Neuronal stem cell (in vitro differentiated cells): ENCODE results near the gene TOB2. TPM values are rescaled to one million over a fixed set of nuclear protein-coding genes. Genes with fewer than 3 reads are reported as not detected.

Experiments
- DNase-seq: peaks from one replicate; pipeline ENCODE4 v3.0.0-alpha.2; 2013; ENCODE audit warnings: low spot score
- H2AFZ ChIP-seq: one replicate; pipeline ENCODE4 v1.6.1; 2013; ENCODE audit warnings: mild to moderate bottlenecking, low read length, inconsistent platforms
- H2AK5ac ChIP-seq: 2 replicates; pipeline ENCODE4 v1.6.1; 2013; ENCODE audit warnings: low read depth, mild to moderate bottlenecking, inconsistent platforms, low read length, moderate library complexity, mixed read lengths
- H2BK120ac ChIP-seq: 2 replicates; pipeline ENCODE4 v1.6.1; 2013; ENCODE audit warnings: low read depth, mild to moderate bottlenecking, inconsistent platforms, low read length, moderate library complexity, mixed read lengths
- H2BK12ac ChIP-seq: one replicate; pipeline ENCODE4 v1.6.1; 2013; ENCODE audit warnings: low read length, inconsistent platforms
- H2BK15ac ChIP-seq: 2 replicates; pipeline ENCODE4 v1.6.1; 2013; ENCODE audit warnings: mild to moderate bottlenecking, low read length, inconsistent platforms, mixed read lengths
- H2BK5ac ChIP-seq: one replicate; pipeline ENCODE4 v1.6.1; 2013; ENCODE audit warnings: inconsistent platforms, mild to moderate bottlenecking, low read length, moderate library complexity
- H3K14ac ChIP-seq: one replicate; pipeline ENCODE4 v1.6.1; 2013; ENCODE audit warnings: low read length, inconsistent platforms
- H3K18ac ChIP-seq: 2 replicates; pipeline ENCODE4 v1.6.1; 2013; ENCODE audit warnings: low read length, inconsistent platforms
- H3K23ac ChIP-seq: 2 replicates; pipeline ENCODE4 v1.6.1; 2013; ENCODE audit warnings: low read depth, mild to moderate bottlenecking, mixed read lengths, low read length, inconsistent platforms; ENCODE audit not compliant: poor library complexity
- H3K27ac ChIP-seq: replicated peaks from 3 replicates; pipeline ENCODE4 v1.5.1; 2013; ENCODE audit warnings: low read length, inconsistent platforms
- H3K27me3 ChIP-seq, 3 experiments: 2 replicates each; pipeline ENCODE4 v1.6.1; 2013; ENCODE audit warnings: low read length in 3 of 3, mild to moderate bottlenecking in 2 of 3, inconsistent platforms in 1 of 3, low read depth in 1 of 3, mixed read lengths in 1 of 3, moderate library complexity in 1 of 3; ENCODE audit not compliant: control insufficient read depth in 3 of 3, insufficient read depth in 3 of 3
- H3K36me3 ChIP-seq, 2 donors: replicated peaks in 1 of 2; 2 replicates each; pipeline ENCODE4 v1.6.1; 2013; ENCODE audit warnings: low read length in 2 of 2; ENCODE audit not compliant: control insufficient read depth in 2 of 2, insufficient read depth in 2 of 2
- H3K4ac ChIP-seq: 2 replicates; pipeline ENCODE4 v1.6.1; 2013; ENCODE audit warnings: inconsistent platforms, mild to moderate bottlenecking, low read length, moderate library complexity
- H3K4me1 ChIP-seq, 2 donors: 1 replicate in 1 of 2; 2 replicates in 1 of 2; pipeline ENCODE4 v1.6.1; 2013; ENCODE audit warnings: low read length in 2 of 2, low read depth in 1 of 2; ENCODE audit not compliant: control insufficient read depth in 2 of 2, insufficient read depth in 1 of 2
- H3K4me2 ChIP-seq: one replicate; pipeline ENCODE4 v1.6.1; 2013; ENCODE audit warnings: mild to moderate bottlenecking, low read length, inconsistent platforms; ENCODE audit not compliant: insufficient read depth, poor library complexity, severe bottlenecking
- H3K4me3 ChIP-seq, 2 donors: 2 replicates each; pipeline ENCODE4 v1.5.1; 2013; ENCODE audit warnings: low read length in 2 of 2, mild to moderate bottlenecking in 2 of 2, inconsistent platforms in 1 of 2, moderate library complexity in 1 of 2
- H3K79me1 ChIP-seq: one replicate; pipeline ENCODE4 v1.6.1; 2013; ENCODE audit warnings: low read depth, mild to moderate bottlenecking, inconsistent platforms, low read length, moderate library complexity
- H3K9ac ChIP-seq: one replicate; pipeline ENCODE4 v1.6.1; 2013; ENCODE audit warnings: mild to moderate bottlenecking, low read depth, low read length, inconsistent platforms; ENCODE audit not compliant: poor library complexity
- H3K9me3 ChIP-seq, 2 donors: replicated peaks in 1 of 2; 2 replicates each; pipeline versions ENCODE3 to v1.6.1; 2013; ENCODE audit warnings: low read length in 2 of 2, mild to moderate bottlenecking in 2 of 2, inconsistent platforms in 1 of 2, low read depth in 1 of 2, mixed read lengths in 1 of 2, moderate library complexity in 1 of 2; ENCODE audit not compliant: control insufficient read depth in 2 of 2, insufficient read depth in 1 of 2
- H4K8ac ChIP-seq: one replicate; pipeline ENCODE4 v1.6.1; 2013; ENCODE audit warnings: low read depth, mild to moderate bottlenecking, inconsistent platforms, low read length, moderate library complexity
- H4K91ac ChIP-seq: one replicate; pipeline ENCODE4 v1.6.1; 2013; ENCODE audit warnings: low read length, low read depth, mild to moderate bottlenecking, inconsistent platforms; ENCODE audit not compliant: poor library complexity
- WGBS, 2 donors: extraction: QIAGEN DNeasy Blood & Tissue Kit; methylation state at CpG; one replicate each; pipeline ENCODE4 v1.1.7; 2013; ENCODE audit warnings: missing lambda C conversion rate in 2 of 2, mixed read lengths in 1 of 2; ENCODE audit not compliant: insufficient read length in 2 of 2, insufficient replicate concordance in 1 of 2; ENCODE audit errors: extremely low coverage in 2 of 2; 5-methylcytosine and 5-hydroxymethylcytosine counted together
- polyA plus RNA-seq, 2 experiments: library from polyadenylated mRNA; stranded (reverse); fragments of 200-250 nt; gene quantifications; one replicate each; pipeline ENCODE4 v1.2.3, GENCODE V29; 2013

Gene TOB2, protein sequence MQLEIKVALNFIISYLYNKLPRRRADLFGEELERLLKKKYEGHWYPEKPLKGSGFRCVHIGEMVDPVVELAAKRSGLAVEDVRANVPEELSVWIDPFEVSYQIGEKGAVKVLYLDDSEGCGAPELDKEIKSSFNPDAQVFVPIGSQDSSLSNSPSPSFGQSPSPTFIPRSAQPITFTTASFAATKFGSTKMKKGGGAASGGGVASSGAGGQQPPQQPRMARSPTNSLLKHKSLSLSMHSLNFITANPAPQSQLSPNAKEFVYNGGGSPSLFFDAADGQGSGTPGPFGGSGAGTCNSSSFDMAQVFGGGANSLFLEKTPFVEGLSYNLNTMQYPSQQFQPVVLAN
- polyA plus RNA-seq (2013, experiment 1 of 2), result 30.2 TPM
- polyA plus RNA-seq (2013, experiment 2 of 2), result 31.5 TPM

DNA sequence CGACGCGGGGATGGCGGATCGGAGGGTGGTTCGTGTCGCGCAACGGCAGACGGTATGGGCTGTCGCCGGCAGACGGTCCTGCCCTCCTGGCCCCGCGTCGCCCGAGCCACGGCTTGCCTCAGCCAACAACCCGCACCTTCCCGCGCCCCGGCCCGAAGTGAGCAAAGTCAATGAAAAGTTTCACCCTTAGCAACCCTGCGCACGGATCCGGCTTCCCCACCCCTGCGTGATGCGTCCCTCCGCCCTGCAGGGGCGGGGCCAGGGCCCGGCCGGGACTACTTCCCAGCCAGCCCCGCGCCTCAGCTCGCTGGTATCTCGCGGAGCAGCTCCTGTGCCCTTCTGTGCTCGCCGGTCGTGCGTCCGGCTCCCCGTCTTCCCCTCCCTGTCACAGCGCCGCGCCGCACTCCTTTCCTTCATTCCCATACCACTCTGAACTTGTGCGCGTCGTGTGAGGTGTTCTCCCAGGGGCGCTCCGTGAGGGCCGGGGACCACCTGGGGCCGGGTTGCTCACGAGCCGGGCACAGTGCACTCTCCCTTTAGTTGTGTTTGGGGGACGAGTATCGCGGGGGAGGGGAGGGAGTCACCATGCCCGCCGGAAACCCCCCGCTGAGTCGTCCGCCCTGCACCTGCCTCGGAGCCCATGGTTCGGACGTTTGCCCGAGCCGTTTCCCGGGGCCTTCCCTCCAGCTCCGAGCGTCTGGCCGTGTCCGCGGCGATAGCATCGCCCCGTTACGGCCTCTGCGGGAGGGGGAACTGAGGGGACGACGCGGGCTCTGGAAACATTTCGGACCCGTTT, at the start of gene TOB2:
TSS of gene TOB2 (minus strand) at position 163 of the 796 bp plus-strand sequence. CDS start 9,456 bp downstream, outside the sequence.
- Histone ChIP-seq H4K8ac (peak within 1 kb of the TSS; percentile 89), H3K23ac (peak within 1 kb of the TSS; percentile 100), H2BK12ac (peak within 1 kb of the TSS; percentile 92), H2BK120ac (peak within 1 kb of the TSS; percentile 97), H3K79me1 (peaks cover 3% of the 10 kb centered on the region), H3K36me3 (peaks cover 6 to 22% of the 10 kb centered on the region in 2 donors), H3K27me3 (no peaks in the 10 kb centered on the region), H2AFZ (peak within 1 kb of the TSS; percentile 71), H3K18ac (peak within 1 kb of the TSS; percentile 98), H3K4me3 (peak within 1 kb of the TSS; percentile 87 to 98), H3K9me3 (no peaks in the 10 kb centered on the region), H3K9ac (peak within 1 kb of the TSS; percentile 99), H2BK15ac (peak within 1 kb of the TSS; percentile 81), H3K27ac (peak within 1 kb of the TSS; percentile 97), H2AK5ac (peak within 1 kb of the TSS; percentile 98), H3K4ac (peak within 1 kb of the TSS; percentile 90), H3K4me1 (peaks cover 5 to 7% of the 10 kb centered on the region in 2 donors), H4K91ac (peak within 1 kb of the TSS; percentile 98), H3K14ac (peak within 1 kb of the TSS; percentile 86), H2BK5ac (peak within 1 kb of the TSS; percentile 100), H3K4me2 (peak within 1 kb of the TSS; percentile 100)
- peak; percentile 95 for DNase-seq
- WGBS, 2 donors, result no CpG with 5 or more reads among the region's 85 CpGs

DNA sequence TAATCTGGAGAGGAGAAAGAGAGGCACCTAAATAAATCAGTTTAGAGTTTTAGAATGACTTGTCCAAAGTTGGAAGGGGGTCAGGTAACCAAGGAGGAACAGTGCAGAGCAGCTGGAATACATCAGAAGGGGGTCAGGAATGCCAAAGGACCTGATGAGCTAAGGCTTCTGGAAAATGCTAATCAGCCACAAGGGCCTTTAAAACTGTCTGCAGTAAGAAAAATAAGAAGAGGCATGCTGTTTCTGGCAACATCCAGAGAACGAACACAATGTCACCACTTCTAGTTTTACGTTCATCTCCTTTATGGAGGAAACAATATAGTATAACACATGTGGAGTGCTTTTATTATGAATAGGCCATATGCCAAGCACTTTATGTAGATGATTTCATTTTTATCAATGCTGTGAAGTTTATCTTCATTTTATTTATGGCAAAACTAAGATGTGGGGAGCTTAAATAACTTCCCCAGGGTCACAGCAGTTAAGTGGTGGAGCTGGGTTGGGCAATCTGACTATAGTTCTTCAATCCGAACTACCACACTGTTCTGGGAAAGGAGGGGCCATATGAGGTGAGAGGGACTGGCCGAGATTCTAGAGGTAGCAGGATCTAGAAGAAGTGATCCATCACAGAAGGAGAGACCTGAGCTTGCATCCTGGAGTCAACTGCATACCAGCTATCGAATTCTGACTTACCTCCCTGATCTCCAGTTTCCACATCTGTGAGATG, 44.9 kb upstream of the TOB2 start:
- Histone ChIP-seq H3K4me3 (no peak overlapping the region), H4K91ac (no peak overlapping the region), H3K79me1 (peaks cover 4% of the 10 kb centered on the region), H3K9ac (no peak overlapping the region), H2BK12ac (no peak overlapping the region), H3K27me3 (no peaks in the 10 kb centered on the region), H3K36me3 (peaks cover 0 to 2% of the 10 kb centered on the region in 2 donors), H3K4me2 (no peak overlapping the region), H2AFZ (no peak overlapping the region), H3K4me1 (peaks cover 0 to 6% of the 10 kb centered on the region in 2 donors), H4K8ac (no peak overlapping the region), H3K23ac (no peak overlapping the region), H3K9me3 (peaks cover 0 to 2% of the 10 kb centered on the region in 2 donors), H2BK15ac (no peak overlapping the region), H2AK5ac (no peak overlapping the region), H3K18ac (no peak overlapping the region), H3K27ac (no peak overlapping the region), H3K14ac (no peak overlapping the region), H3K4ac (no peak overlapping the region), H2BK120ac (no peak overlapping the region), H2BK5ac (no peak overlapping the region)
- no peak for DNase-seq
- no CpG with 5 or more reads among the region's 5 CpGs for WGBS, 2 donors

DNA sequence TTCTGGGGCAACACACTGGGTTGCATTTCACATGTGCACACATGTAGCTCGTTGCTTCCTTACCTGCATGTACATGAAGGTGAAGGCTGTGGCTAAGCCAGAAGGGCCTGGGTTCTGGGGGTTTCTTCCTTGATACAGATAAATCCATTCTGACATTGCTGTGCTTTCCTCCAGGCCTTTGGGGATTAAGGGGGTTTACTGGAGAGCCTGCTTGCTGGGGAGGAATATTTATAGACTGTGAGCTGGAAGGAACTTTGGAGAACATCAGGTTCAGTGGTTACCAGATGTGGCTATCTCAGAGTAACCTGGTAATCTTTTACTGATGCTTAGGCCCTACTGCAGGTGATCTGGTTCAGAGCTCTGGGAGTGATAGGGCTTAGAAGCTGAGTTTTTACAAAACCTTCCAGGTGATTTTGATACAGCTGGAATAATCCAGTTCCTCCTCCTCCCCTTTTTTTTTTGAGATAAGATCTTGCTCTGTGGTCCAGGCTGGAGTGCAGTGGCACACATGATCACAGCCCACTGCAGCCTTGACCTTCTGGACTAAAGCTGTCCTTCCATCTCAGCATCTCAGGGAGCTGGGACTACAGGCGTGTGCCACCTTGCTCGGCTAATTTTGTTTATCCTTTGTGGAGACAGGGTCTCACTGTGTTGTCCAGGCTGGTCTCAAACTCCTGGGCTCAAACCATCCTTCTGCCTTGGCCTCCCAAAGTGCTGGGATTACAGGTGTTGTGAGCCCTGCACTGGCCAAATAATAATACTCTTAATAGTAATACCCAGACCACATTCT, 42.2 kb upstream of the TOB2 start:
- Histone ChIP-seq H2BK120ac (no peak overlapping the region), H3K14ac (no peak overlapping the region), H3K27ac (no peak overlapping the region), H3K4me3 (no peak overlapping the region), H3K9ac (no peak overlapping the region), H3K23ac (no peak overlapping the region), H2AK5ac (no peak overlapping the region), H3K79me1 (peaks cover 2% of the 10 kb centered on the region), H4K8ac (no peak overlapping the region), H3K27me3 (no peaks in the 10 kb centered on the region), H2BK12ac (no peak overlapping the region), H3K4ac (no peak overlapping the region), H3K9me3 (no peaks in the 10 kb centered on the region), H2BK15ac (no peak overlapping the region), H4K91ac (no peak overlapping the region), H2AFZ (no peak overlapping the region), H3K4me1 (peaks cover 4 to 8% of the 10 kb centered on the region in 2 donors), H3K4me2 (no peak overlapping the region), H3K36me3 (no peaks in the 10 kb centered on the region), H2BK5ac (no peak overlapping the region), H3K18ac (no peak overlapping the region)
- WGBS, 2 donors, result no CpG with 5 or more reads among the region's 3 CpGs
- no peak for DNase-seq
